Measurements from ENCODE around the gene HMGB3.

DNA sequence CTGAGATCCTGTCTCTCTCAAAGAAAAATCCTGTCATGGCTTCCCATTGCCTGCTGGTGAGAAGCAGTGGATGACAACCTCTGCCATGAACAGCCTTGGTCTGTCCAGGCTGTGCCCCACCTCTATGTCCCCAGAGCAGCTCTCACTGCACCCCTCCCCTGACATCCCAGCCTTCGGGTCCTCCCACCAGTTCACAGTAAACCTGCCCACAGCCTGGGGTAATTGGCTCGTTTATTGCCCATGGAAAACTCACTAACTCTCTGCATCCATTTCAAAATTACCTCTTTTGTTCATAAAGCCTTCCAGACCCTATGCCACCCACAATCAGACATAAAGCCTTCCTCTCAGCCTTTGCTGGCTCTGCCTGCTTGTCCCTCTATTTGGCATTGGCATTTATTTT, 10.7 kb upstream of the HMGB3 start:
- TF ChIP-seq, protein P1, sequence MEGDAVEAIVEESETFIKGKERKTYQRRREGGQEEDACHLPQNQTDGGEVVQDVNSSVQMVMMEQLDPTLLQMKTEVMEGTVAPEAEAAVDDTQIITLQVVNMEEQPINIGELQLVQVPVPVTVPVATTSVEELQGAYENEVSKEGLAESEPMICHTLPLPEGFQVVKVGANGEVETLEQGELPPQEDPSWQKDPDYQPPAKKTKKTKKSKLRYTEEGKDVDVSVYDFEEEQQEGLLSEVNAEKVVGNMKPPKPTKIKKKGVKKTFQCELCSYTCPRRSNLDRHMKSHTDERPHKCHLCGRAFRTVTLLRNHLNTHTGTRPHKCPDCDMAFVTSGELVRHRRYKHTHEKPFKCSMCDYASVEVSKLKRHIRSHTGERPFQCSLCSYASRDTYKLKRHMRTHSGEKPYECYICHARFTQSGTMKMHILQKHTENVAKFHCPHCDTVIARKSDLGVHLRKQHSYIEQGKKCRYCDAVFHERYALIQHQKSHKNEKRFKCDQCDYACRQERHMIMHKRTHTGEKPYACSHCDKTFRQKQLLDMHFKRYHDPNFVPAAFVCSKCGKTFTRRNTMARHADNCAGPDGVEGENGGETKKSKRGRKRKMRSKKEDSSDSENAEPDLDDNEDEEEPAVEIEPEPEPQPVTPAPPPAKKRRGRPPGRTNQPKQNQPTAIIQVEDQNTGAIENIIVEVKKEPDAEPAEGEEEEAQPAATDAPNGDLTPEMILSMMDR (IDR thresholded peaks at IDR 0.05), result no peak
- TF ChIP-seq SIN3A (IDR thresholded peaks at IDR 0.05; ENCODE audit: borderline replicate concordance, insufficient read depth, low read depth, low read length), result no peak
- TF ChIP-seq POLR2AphosphoS5 (IDR thresholded peaks at IDR 0.05; ENCODE audit: low read depth, low read length), result no peak
